ELR (cell line): ENCODE data around the gene TMEM131L.
"Not testable (repeated sequence)": the region's sequence is repeated elsewhere in the genome, so short reads cannot be mapped to it uniquely, and the experiment has no call there.

Experiments used
- DNase-seq: peaks from one replicate; pipeline ENCODE4 v3.0.0-alpha.2; 2015; ENCODE audit warnings: low read depth

TMEM131L gene

GRCh38 chr4:153449338-153449737 lies 16.8 kb upstream of the TMEM131L start:
- no peak for DNase-seq

GRCh38 chr4:153450544-153450917 lies 15.6 kb upstream of the TMEM131L start:
- no peak for DNase-seq

- DNase-seq, result not testable (repeated sequence)
These were observed 15.0 kb upstream of the TMEM131L start for GRCh38 chr4:153451145-153451544.

GRCh38 chr4:153451911-153452657 lies 14.1 kb upstream of the TMEM131L start:
- DNase-seq, result no peak

- no peak for DNase-seq
These were observed 13.3 kb upstream of the TMEM131L start for GRCh38 chr4:153452658-153453378.

- no peak for DNase-seq
These were observed 12.8 kb upstream of the TMEM131L start for GRCh38 chr4:153453402-153453801.

GRCh38 chr4:153458969-153459368 lies 7.2 kb upstream of the TMEM131L start:
- no peak for DNase-seq

- DNase-seq, result not testable (repeated sequence)
These were observed 4.6 kb upstream of the TMEM131L start for GRCh38 chr4:153461549-153461948.

GRCh38 chr4:153464068-153464467 lies 2.1 kb upstream of the TMEM131L start:
- no peak for DNase-seq

GRCh38 chr4:153465140-153465539 lies 1.0 kb upstream of the TMEM131L start:
- peak; percentile 26 for DNase-seq

- DNase-seq, result peak; percentile 71
These were observed 512 bp upstream of the TMEM131L start for GRCh38 chr4:153465615-153466080.

- peak; percentile 26 for DNase-seq
These were observed 1.1 kb downstream of the TMEM131L start for GRCh38 chr4:153466949-153467896.

GRCh38 chr4:153467897-153468262 lies 1.7 kb downstream of the TMEM131L start:
- DNase-seq, result no peak

- no peak for DNase-seq
These were observed 2.4 kb downstream of the TMEM131L start for GRCh38 chr4:153468587-153468986.

- no peak for DNase-seq
These were observed 2.9 kb downstream of the TMEM131L start for GRCh38 chr4:153469031-153469430.

- DNase-seq, result not testable (repeated sequence)
These were observed 5.0 kb downstream of the TMEM131L start for GRCh38 chr4:153471071-153471697.

- DNase-seq, result peak; percentile 15
These were observed 5.5 kb downstream of the TMEM131L start for GRCh38 chr4:153471698-153472093.

GRCh38 chr4:153472122-153473037 lies 6.2 kb downstream of the TMEM131L start:
- no peak for DNase-seq

- no peak for DNase-seq
These were observed 8.1 kb downstream of the TMEM131L start for GRCh38 chr4:153474251-153474650.

GRCh38 chr4:153476829-153477574 lies 10.8 kb downstream of the TMEM131L start:
- DNase-seq, result no peak
